HG03469 (cell line): ENCODE results near the gene ZNF343.

Source experiments
- ATAC-seq: cut with Tn5 transposase; IDR thresholded peaks from one replicate; pipeline ENCODE4 v1.9.1; 2021; ENCODE audit warnings: mild to moderate bottlenecking, moderate library complexity, moderate number of reproducible peaks; ENCODE audit not compliant: unreplicated experiment

ZNF343 gene

GRCh38 chr20:2446845-2447244 lies 61.9 kb downstream of the ZNF343 start:
- no peak for ATAC-seq
